ENCODE data around the gene MMEL1.

DNA sequence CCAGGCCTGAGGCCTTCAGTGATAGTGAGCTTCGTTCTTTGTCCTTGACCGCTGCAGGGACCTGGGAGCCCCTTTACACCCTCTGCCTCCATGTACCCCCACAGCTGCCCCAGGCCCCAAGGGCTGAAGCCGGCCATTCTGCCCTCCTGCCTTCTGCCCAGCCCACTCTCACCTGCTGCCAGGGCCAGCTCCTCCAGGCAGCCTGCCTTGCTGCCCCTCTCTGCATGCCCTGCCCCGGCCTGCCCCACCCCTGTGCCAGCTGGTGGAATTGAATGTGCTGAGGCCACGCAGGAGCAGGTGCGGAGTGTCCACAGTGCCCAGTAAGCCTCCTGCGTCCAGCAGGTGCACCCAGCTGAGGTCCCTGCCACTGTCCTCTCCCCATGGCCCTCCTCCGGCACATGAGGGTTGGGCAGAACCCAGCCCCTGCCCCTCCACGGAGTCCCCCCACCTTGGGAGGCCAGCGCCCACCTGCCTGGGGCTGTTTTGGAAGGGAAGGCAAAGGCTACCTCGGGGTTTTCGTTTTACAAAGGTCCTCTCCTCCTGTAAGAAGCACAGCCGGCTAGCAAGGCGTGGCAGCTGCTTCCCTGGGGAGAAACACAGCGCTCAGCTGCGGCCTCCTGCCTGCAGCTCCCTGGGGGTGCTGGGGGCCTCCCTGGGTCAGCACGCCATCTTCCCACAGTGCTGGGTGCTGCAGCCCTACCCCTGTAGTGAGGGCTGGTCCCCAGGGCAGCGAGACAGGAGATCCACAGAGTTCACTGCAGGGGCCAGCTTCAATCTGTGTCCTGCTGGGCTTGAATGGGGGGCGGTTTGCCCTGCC lies 21.0 kb downstream of the MMEL1 start:
- TF ChIP-seq, protein P1, sequence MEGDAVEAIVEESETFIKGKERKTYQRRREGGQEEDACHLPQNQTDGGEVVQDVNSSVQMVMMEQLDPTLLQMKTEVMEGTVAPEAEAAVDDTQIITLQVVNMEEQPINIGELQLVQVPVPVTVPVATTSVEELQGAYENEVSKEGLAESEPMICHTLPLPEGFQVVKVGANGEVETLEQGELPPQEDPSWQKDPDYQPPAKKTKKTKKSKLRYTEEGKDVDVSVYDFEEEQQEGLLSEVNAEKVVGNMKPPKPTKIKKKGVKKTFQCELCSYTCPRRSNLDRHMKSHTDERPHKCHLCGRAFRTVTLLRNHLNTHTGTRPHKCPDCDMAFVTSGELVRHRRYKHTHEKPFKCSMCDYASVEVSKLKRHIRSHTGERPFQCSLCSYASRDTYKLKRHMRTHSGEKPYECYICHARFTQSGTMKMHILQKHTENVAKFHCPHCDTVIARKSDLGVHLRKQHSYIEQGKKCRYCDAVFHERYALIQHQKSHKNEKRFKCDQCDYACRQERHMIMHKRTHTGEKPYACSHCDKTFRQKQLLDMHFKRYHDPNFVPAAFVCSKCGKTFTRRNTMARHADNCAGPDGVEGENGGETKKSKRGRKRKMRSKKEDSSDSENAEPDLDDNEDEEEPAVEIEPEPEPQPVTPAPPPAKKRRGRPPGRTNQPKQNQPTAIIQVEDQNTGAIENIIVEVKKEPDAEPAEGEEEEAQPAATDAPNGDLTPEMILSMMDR (IDR thresholded peaks at IDR 0.05) = no peak
- no peak for TF ChIP-seq ZFX (IDR thresholded peaks at IDR 0.05; ENCODE audit: borderline replicate concordance)
